ENCODE data around the gene WHRN.
A peak's percentile ranks its signal among the peaks of the same experiment; 100 is the strongest.

WHRN gene

DNA sequence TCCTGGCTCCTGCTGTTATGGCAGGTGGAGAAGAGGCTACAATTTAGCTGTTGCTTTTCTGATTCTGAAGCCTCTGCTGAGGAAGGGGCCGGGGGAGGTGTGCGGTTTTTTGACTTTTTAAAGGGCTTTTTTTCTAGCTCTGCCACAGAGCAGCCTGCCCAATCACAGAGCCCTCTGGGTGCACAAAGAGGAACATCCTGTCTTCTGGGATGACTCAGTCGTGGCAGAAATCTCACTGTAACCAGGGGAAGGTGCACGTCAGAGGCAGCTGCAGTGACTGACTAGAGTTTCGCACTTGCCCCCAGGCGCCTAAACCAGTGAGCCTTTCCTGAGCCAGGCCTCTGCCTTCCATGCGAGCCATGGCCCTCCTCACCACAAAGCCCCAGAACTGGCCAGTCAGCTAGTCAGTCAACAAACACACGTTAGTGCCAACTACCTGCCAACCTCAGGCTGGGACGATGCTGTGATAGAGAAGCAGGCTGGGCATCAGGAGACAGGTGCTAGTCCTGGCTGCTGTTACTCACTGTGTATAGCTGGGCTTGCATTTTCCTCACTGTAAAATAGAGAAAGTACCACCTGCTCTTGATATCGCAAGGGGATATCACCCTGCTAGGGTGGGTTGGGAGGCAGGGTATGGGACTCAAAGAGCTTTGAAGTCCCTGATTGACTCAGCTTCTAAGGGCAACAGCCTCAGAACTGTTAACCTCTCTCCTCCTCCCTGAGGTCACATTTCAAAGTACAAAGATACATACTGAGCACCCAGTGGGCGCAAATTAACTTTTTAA lies 119.7 kb downstream of the WHRN start:
- peak; percentile 71 to 84 for DNase-seq (ENCODE audit: low read depth in 2 of 2, low spot score in 1 of 2)

DNA sequence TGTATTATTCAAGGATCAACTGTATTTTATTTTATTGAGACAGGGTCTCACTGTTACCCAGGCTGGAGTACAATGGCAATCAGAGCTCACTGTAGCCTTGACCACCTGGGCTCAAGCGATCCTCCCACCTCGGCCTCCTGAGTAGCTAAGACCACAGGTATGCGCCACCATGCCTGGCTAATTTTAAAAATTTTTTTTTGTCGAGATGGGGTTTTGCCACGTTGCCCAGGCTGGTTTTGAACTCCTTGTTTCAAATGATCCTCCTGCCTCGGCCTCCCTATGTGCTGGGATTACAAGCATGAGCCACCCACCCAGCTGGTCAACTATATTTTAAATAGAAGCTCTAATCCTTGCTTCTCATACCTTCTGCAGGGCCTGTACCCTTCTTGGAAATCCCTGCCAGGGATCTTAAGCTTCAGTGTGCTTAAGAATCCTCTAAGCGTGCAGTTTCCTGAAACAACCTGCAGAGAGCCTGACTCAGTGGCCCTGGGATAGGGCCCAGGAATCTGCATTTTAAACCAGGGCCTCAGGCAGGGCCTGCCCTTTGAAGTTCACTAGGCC lies 120.4 kb downstream of the WHRN start:
- DNase-seq (ENCODE audit: low read depth in 2 of 2, low spot score in 1 of 2): no peak

- DNase-seq (ENCODE audit: low read depth in 2 of 2, low spot score in 1 of 2): no peak
These were observed 120.9 kb downstream of the WHRN start for GRCh38 chr9:114384341-114384740.

DNA sequence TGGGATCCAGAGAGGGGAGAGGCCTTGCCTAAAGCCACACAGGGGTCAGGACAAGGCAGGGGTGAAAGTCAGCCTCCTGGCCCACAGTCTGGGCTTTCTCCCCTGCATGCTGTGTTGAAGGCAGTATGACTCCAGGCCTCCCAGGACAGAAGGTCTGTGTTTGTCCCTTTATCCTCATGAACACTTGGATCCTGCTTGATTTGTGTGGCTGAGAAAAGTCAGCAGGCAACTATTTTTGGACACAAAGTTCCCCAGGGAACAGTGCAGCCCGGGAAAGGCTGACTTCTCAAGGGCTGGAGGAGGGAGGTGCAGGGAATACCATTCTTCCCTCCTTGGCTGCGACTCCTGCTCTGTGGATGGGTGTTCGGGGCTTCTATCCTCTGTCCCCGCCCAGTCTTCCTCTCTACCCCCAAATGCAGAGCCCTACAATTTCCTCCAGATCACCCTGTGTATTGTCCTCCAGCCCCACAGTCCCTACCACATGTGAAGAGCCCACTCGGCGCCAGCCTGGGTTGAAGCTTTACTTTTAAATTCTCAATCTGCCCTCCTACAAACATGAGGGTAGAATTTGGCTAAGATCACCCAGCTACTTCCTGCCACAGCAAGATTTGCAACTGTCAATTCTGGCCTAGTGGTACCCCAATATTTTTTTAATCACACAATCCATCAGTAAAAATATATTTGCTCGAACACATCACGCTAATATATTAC lies 121.6 kb downstream of the WHRN start:
- DNase-seq (ENCODE audit: low read depth in 2 of 2, low spot score in 1 of 2): no peak

- peak; percentile 45 to 61 for DNase-seq (ENCODE audit: low read depth in 2 of 2, low spot score in 1 of 2)
These were observed 122.4 kb downstream of the WHRN start for GRCh38 chr9:114382699-114383520.

DNA sequence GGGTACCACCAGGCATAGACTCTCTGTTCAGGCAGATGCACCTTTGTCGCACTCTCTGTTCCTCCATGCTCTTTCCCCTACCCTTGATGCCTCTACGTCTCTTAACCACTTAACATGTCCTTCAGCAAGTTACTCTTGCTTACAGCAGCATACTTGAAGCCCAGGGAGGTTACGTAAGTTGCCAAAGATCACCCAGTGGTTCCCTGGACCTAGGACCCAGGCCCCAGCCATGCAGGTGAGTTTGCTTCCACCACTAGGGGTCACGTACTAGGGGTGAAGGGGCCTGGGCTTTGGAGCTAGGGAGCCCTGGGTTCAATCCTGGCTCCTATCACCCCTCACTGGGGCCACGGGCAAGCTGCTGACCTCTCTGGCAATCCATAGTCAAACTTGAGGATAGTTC lies 126.4 kb downstream of the WHRN start:
- no peak for DNase-seq (ENCODE audit: low read depth in 2 of 2, low spot score in 1 of 2)

GRCh38 chr9:114378016-114378415 lies 127.3 kb downstream of the WHRN start:
- no peak for DNase-seq (ENCODE audit: low read depth in 2 of 2, low spot score in 1 of 2)

DNA sequence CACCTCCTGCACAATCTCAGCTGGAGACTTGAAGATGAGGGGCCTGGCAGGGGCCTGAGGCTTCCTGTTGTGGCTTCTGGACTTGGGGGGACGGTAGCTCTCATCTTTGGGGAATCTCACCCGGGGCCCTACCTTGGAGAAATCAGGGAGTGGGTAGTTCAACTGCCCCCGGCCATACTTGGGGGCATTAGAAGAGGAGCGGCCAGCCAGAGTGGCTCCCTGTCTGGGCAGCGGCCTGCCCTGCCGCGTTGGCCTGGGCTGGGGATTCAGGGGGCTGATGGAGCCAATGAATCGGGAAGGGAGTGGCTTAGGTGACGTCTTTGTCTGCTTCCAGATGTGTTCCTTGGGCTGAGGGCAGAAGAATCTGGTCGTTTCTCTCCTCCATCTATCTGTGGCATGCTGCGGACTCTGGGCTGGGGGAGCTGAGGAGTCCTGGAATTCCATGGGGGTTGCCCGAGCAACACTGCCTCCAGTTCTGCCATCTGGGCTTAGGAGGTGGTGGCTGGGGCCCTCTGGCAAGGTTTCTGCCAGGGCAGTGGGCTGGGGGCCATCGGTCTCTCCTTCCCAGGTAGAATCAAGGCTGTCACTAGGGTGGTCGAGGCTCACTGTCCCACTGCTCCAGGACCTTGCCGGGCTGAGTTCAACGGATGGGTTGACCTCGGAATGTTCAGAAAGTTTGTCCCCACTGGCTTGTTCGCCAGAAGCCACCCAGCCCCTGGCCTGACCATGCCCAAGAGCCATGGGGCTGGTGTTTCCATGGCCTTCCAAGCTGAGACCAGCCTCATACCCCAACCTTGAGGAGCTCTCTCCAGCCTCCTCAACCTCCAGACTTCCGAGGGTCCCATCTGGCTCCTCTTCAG lies 128.5 kb downstream of the WHRN start:
- DNase-seq (ENCODE audit: low read depth in 2 of 2, low spot score in 1 of 2): no peak

DNA sequence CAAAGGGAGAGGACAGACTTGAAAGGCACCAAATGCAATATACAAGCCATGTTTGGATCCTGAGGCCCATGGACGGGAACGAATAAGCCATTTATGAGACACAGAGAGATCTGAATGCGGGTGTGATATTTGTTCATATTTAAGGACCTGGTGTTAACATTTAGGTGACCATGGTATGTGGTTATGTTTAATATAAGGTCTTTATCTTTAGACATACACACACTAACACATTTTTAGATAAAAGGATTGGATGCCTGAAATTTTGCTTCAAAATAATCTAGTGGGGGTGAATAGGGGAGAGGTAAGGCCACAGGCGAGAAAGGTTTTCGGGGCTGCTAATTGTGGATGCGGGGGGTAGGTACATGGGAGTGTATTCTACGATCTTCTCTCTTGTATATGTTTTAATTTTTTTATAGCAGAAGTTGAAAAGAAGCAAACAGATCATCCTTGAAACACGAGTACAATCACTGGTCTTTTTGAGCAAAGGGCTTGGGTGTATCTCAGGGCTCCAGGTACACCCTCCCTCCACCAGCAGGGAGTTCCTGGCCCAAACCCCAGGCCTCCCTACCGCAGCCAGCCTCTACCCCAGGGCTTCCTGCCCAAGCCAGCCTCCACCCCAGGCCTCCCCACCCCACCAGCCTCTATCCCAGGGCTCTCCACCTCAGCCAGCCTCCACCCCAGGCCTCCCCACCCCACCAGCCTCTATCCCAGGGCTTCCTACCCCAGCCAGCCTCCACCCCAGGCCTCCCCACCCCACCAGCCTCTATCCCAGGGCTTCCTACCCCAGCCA lies 129.7 kb downstream of the WHRN start:
- no peak for DNase-seq (ENCODE audit: low read depth in 2 of 2, low spot score in 1 of 2)

DNA sequence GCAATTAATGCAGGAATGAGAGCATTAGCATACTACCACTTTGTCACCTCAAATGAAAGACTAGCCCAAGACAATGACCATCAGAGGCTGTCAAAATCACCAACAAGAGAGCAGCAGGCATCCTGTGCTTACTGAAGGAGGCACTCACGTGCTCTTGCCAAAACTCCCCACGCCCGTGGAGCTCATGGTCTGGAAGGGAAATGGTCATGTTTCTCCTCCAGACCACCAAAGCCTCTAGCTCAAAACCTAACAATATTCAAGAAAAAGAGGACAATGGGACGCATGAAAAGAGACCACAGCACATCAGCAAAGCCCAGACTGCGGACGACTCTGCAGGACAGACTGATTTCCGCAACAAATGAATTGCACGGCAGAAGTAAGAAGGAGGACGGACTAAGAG lies 130.3 kb downstream of the WHRN start:
- DNase-seq (ENCODE audit: low read depth in 2 of 2, low spot score in 1 of 2): no peak

- no peak for DNase-seq (ENCODE audit: low read depth in 2 of 2, low spot score in 1 of 2)
These were observed 131.1 kb downstream of the WHRN start for GRCh38 chr9:114373960-114374730.

DNA sequence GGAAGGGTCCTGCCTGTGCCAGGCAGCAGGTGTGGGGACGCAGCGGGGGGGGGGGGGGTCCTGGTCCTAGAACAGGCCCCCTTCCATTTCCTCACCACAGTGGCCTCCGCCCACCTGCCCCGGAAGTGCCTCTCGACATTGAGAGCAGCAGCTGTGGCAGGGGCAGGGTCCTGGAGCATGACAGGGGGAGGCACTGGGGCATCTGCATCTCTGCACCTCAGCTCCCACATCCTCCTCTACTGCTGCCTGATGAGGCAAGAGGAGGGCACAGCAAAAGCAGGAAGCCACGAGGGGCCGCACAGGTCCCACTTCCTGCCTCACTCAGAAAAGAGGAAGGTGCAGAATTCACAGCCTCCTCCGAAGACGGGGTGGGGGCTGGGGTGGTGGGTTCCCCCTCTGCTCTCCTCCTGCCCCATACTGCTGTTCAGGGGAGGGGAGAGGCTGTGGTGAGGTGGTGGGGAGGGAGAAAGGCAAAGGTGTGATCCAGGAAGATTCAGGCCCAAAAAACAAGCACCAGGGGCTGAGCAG lies 132.3 kb downstream of the WHRN start:
- DNase-seq (ENCODE audit: low read depth in 2 of 2, low spot score in 1 of 2): peak; percentile 44 to 72

DNA sequence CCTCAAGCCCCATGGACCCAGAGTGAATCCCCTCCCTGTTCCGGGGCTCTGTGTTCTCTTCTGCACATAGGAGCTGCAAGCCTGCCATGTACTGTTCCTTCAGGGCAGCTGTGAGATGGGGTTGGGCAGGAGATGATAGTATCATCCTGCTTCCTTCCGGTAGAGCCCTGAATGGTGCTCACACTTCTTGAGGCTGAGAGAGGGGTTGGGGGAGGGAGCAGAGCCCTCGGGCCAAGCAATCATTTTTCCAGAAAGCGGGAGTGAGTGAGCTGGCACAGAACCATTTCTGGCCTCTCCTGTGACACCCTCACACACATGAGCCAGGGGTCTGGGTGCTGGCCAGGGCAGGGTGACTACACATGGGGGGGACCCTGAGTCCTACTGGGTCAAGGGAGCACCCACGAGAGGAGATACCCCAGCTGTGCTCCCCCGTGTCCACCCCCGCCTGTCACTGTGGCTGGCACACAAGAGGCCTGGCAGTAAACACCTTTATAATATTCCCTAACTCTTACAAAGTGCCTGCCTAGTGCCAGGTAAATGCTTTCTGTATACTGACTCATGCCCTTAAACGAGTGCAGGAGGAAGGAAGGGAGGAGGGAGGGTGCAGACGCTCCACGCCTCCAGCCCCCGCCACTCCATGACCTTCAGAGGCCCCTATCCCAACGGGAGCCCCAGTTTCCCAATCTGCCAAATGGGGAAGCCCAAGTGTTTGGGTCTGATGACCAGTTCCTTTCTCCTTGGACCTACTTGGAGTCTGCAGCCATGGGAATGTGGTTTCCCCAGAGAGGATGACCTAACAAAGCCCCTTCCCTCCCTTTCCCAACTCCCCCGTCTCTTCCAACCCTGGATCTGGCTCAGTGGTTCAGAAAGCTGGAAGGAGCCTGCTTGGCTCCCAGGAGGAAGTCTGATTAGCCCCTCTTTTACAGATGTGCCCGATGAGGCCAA lies 133.0 kb downstream of the WHRN start:
- DNase-seq (ENCODE audit: low read depth in 2 of 2, low spot score in 1 of 2): no peak

DNA sequence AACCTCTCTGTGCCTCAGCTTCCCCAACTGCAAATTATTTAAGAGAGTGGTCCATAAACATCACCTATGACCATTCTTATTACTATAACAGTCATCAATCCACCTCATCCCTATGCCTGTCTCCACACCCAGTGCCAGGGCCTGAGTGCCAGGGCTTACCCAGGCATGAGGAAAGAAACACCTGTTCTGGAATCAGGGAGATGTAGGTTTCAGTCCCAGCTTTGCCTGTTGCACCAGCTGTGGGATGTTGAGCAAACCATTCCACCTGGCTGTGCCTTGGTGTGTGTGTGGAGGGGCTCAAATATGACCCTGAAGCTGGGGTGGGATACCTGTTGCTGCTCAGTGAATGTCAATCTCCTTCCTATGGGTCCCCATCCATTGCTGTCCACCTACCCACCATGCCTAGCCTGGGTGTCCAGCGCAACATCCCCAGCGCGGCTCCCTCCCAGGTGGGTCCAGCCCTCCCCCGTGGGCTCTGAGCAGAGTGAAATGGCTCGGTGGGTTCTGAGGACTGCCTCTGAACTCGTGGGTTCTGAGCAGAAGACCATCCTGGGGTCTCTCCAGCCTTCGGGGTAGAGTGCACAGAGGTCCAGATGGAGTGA lies 133.8 kb downstream of the WHRN start:
- DNase-seq (ENCODE audit: low read depth in 2 of 2, low spot score in 1 of 2): no peak

DNA sequence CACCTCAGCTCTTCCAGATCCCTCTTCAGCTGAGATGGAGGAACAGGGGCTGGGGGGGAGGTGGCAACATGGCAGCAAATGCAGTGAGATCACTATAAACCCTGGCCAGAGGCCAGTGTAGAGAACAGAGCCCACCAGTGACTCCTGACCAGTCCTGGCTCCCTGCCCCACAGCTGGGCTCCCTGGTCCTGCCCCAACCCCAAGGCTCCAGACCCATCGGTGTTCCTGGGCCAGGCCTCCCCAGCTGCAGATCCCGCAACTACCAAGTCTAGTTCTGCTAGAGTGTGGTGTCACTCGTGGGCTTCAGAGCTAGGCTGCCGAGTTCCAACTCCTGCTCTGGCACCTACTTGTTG lies 134.3 kb downstream of the WHRN start:
- DNase-seq (ENCODE audit: low read depth in 2 of 2, low spot score in 1 of 2): no peak

- no peak for DNase-seq (ENCODE audit: low read depth in 2 of 2, low spot score in 1 of 2)
These were observed 134.9 kb downstream of the WHRN start for GRCh38 chr9:114370251-114370967.

Data from stimulated activated CD8-positive, alpha-beta memory T cell treated with anti-CD3 and anti-CD28 coated beads, Interleukin-4, amount 100 ng/mL, for 4 hours (primary cell).